ENCODE measurements around the gene HLCS.
"Not testable (repeated sequence)": the region's sequence is repeated elsewhere in the genome, so short reads cannot be mapped to it uniquely, and the experiment has no call there.

The HLCS gene

GRCh38 chr21:36952331-36952730, 14.1 kb downstream of the HLCS start:
- DNase-seq: not testable (repeated sequence)

DNA sequence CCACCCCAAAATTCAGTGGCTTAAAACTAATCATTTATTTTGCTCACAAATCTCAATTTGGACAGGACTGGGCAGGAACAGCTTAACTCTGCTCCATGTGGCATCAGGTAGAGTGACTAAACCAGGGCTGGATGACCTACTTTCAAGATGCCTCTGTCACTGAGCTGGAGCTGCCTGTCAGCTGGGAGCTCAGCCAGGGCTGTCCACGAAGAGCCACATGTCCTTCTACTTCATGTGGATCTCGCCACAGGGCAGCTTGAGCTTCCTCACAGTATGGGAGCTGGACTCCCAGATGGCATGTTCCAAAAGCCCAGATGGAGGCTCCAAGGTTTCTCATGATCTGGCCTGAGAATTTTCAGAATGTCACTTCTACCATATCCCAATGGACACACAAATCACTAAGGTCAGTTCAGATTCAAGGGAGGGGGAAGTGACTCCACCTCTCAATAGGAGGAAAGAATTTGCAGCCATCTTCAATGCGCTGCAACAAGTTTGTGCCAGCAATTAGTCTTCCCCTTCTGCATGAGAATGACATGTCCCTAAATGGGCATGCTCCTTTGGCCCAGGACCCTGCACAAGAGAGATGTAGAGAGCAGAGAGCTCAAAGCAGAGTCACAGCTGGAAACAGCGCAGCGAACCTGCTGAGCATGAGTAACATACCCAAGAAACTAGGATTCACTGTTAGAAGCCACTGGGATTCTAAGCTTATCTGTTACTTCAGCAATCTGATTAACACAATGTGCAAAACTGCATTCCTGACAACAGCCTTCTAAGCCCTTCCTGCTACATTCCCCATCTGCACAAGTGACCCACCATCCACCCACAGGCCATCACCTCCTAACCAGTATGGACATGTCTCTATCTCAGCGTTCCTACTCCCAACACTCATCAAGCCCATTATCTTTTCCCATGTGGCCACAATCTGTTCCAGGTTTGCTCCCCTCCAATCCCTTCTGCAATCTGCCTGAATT, 17.0 kb downstream of the HLCS start:
- DNase-seq: no peak

DNA sequence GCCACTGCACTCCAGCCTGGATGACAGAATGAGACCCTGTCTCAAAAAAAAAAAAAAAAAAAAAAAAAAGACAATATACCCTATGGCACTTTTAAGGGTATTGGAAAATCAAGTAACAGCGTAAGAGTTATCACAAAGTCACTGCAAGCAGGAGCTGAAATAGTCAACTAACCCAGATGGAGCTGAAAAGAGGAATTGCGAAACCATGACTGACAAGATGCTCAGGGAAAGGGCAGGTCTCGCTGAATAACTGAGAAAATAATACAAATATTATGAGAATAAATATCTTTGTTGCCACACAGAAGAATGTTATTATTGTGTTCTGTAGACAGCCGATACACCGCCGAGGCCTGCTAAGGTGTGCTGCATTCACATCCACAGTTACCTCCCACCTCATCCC, 17.8 kb downstream of the HLCS start:
- DNase-seq: no peak

GRCh38 chr21:36946949-36947356, 19.5 kb downstream of the HLCS start:
- DNase-seq: no peak

DNA sequence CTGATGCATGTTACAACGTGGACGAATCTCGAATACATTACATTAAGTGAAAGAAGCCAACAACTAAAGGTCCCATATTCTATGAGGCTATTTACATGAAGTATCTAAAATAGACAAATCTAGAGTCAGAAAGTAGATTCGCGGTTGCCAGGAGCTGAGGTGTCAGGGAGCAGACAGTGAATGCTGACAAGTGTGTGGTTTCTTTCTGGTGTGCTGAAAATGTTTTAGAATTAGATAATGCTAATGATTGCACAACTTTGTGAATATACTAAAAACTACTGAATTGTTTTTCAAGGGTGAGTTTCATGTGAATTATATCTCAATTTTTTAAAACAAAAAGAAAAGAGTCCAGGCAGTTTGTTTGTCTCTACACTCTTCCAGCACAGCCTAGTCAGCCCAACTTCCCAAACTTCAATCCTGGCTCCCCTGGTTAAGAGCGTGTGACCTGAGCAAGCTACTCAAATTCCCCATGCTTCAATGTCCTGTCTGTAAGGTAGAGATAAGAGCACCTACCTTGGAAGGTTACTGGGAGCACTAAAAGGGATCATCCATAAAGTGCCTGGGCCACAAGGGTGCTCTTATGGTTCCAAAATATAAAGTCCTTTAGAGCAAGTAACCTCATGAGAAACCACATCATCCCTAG, 20.9 kb downstream of the HLCS start:
- DNase-seq: no peak

GRCh38 chr21:36936361-36937135, 29.9 kb downstream of the HLCS start:
- no peak for DNase-seq

DNA sequence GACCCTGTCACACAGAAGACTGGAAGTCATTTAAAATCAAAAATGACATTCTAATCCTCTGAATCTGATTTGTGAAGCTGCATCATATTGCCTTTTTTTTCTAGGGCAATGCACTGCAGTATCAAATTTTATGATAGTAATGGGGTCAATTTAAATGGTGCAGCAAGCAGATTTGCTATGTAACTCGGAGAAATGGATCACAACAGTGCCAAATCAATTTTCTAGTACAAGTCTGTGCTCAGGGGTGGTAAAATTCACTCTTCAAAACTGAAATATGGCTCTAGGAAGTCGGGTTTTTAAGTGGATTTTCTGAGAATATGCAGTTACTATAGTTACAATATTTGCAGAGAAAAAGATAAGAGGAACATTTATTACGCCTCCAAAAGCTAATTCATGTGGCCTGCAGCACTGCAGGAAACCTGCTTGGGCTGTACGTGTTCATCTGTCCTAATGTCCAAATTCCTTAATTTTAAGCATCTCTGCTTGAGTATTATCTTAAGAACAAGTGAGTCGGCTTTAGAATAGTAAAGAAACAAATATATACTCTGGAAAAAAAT, 31.5 kb downstream of the HLCS start:
- no peak for DNase-seq

- no peak for DNase-seq
Observed at GRCh38 chr21:36932161-36932816, 34.2 kb downstream of the HLCS start.

DNA sequence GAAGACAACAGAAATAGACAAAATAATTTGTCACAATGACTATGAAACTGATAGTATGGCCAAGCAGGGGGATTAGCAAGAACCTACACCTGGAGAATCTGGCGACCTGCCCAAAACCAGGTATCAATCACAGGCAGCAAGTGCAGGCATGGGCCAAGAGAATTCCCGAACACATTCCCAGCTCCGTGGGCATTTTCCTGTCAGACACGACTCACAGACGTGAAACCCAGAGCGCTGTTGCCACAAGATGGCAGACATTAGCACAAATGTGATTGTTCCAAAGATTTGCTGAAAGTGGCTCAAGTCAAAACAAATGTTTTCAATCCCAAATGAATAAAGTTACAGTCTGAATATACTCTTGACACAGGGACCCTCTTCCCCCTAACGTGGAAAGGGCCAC, 36.8 kb downstream of the HLCS start:
- DNase-seq: no peak

GRCh38 chr21:36928960-36929359, 37.5 kb downstream of the HLCS start:
- no peak for DNase-seq

GRCh38 chr21:36927719-36928117, 38.8 kb downstream of the HLCS start:
- peak; percentile 52 to 54 for DNase-seq

GRCh38 chr21:36926989-36927718, 39.3 kb downstream of the HLCS start:
- DNase-seq: no peak

GRCh38 chr21:36923270-36923669, 43.2 kb downstream of the HLCS start:
- no peak for DNase-seq

DNA sequence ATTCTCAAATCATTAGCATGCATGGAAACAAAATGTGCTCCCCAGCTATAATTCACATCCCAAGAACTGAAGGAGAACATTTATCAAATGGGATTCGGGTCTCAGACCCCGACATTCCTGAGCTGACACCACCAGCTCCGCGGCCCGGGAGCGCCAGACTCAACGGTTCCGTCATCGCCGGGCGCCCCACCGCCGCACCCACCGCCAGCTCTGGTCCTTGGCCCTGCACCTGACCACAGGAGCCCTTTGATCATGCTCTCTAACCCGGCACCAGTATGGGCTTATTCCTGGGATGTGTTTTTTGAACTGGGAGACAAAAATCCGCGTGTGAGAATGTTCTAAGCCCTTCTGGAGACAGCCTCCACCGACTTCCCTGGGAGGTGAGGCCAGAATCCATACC, 43.6 kb downstream of the HLCS start:
- DNase-seq: no peak

DNA sequence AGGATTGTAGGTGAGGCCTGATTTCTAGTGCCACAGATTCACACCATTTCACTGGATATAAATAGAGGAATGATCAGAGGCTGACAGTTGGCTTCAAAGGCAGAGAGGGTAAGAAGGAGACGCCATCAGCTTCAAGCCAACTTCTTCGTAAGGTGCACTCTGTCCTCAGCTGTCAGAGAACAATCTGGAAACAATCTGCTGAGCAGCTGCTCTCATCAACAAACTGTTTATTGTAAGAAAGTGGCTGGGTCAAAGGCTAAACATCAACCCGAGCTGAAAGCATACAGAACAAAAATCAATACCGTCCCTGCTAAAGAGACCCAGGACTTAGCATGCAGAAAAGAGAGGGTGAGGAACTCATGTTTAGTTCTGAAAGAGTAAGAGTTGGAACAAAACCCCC, 48.2 kb downstream of the HLCS start:
- DNase-seq: no peak

GRCh38 chr21:36917471-36918158, 48.9 kb downstream of the HLCS start:
- DNase-seq: no peak

- DNase-seq: no peak
Observed at GRCh38 chr21:36916718-36917117, 49.8 kb downstream of the HLCS start.

DNA sequence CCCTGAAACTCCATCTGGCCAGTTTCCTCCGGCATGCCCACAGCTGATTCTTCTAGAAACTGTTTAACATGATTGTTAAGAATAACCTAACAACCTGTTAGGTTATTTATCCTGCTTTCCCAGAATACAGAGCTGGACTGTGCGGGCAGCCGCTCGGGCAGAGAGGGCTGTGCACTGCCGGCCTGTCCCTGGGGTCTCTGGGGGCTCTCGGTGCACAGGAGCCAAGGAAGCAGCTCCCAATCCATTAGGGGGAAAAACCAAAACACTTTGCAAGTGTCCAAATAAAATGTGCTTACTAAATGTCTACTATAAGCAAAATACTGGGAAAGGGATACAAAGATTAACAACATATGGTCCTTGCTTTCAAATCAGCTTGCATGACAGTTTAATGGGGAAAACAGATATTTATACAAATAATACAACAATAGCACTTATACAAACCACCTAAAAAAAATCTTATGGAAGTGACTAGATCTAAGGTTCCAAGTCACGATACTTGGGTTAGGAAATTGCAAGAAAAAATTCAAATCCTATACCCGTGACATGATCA, 50.7 kb downstream of the HLCS start:
- DNase-seq: no peak

GRCh38 chr21:36915014-36915695, 51.3 kb downstream of the HLCS start:
- no peak for DNase-seq
